A673 (cell line): ENCODE data around the gene ESF1.

Experiments
- CTCF ChIP-seq: fragments of 300-800, 200-600 bp; sonication (generic); conservative IDR thresholded peaks from 2 replicates; pipeline ENCODE4 v1.5.1; 2017; ENCODE audit warnings: low read depth, mild to moderate bottlenecking, antibody characterized with exemption, low read length, moderate library complexity, mixed read lengths
- EZH2 ChIP-seq: fragments of 200-600 bp; sonication (generic); IDR thresholded peaks from 2 replicates; pipeline ENCODE4 v1.6.1; 2017; ENCODE audit warnings: borderline replicate concordance, low read depth, mild to moderate bottlenecking, mixed read lengths, antibody characterized with exemption, low read length; ENCODE audit not compliant: poor library complexity, severe bottlenecking

GRCh38 chr20:13794667-13795066 lies 9.9 kb upstream of the ESF1 start:
- no peak for TF ChIP-seq CTCF
- no peak for TF ChIP-seq EZH2
